ENCODE data around the gene CYP2C8. TPM values are rescaled to one million over a fixed set of nuclear protein-coding genes. Genes with fewer than 3 reads are reported as not detected.

CYP2C8 gene
- total RNA-seq, 1 experiment from 2014 or later, result 0.81 TPM

DNA sequence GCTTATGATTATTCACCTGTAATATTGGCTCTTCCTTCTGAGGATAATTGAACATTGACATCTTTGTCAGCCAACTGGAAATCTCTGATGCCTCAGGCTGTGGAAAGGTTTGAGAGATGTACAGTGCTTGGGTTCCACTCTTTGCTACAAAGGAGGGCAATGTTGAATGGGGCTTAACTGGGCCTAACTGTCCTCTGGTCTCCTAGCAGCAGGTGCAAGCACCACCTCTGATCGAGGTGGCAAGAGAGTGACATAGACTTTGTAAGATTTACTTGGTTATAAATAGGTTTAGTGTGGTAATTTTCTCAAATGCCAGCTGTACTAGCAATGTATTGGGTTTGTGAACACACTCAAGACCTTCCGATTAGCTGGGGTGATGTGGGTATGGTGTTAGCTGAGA, 21.1 kb downstream of the CYP2C8 start (continued):
- TF ChIP-seq, protein P1, sequence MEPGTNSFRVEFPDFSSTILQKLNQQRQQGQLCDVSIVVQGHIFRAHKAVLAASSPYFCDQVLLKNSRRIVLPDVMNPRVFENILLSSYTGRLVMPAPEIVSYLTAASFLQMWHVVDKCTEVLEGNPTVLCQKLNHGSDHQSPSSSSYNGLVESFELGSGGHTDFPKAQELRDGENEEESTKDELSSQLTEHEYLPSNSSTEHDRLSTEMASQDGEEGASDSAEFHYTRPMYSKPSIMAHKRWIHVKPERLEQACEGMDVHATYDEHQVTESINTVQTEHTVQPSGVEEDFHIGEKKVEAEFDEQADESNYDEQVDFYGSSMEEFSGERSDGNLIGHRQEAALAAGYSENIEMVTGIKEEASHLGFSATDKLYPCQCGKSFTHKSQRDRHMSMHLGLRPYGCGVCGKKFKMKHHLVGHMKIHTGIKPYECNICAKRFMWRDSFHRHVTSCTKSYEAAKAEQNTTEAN (CRISPR knock-in tag; IDR thresholded peaks at IDR 0.05), result no peak
- TF ChIP-seq KAT7 (CRISPR knock-in tag; IDR thresholded peaks at IDR 0.05; ENCODE audit: borderline replicate concordance) (no peak), EMX1 (CRISPR knock-in tag; IDR thresholded peaks at IDR 0.05) (no peak)
- TF ChIP-seq, protein P2, sequence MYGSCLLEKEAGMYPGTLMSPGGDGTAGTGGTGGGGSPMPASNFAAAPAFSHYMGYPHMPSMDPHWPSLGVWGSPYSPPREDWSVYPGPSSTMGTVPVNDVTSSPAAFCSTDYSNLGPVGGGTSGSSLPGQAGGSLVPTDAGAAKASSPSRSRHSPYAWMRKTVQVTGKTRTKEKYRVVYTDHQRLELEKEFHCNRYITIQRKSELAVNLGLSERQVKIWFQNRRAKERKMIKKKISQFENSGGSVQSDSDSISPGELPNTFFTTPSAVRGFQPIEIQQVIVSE (CRISPR knock-in tag; IDR thresholded peaks at IDR 0.05; ENCODE audit: borderline replicate concordance), result no peak

DNA sequence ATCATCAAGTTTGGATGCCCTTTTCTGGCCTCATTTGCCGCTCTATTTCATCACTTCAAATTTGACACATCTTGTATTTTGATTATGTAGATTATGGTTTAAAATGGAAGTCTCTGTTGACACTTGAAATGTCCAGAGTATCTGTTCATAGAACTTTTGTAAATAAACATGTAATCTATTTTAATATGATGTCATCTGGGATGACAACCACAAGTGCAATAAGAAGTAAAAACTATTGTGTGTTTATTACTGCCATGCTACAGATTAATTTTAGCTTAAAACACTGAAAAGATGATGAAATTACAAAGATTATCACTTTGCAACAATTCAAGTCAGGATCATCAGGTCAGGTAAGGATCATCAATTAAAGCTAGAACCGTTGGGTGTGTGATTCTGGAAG, 30.0 kb downstream of the CYP2C8 start:
- CTCF ChIA-PET, result no interaction called here
- no peak overlapping the region for H3K4me3 Mint-ChIP-seq
- TF ChIP-seq, protein P3, sequence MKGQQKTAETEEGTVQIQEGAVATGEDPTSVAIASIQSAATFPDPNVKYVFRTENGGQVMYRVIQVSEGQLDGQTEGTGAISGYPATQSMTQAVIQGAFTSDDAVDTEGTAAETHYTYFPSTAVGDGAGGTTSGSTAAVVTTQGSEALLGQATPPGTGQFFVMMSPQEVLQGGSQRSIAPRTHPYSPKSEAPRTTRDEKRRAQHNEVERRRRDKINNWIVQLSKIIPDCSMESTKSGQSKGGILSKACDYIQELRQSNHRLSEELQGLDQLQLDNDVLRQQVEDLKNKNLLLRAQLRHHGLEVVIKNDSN (CRISPR knock-in tag; IDR thresholded peaks at IDR 0.05), result no peak
- TF ChIP-seq, protein P2 (CRISPR knock-in tag; IDR thresholded peaks at IDR 0.05; ENCODE audit: borderline replicate concordance), result no peak
- TF ChIP-seq TEAD4 (CRISPR knock-in tag; IDR thresholded peaks at IDR 0.05) (no peak), OVOL2 (CRISPR knock-in tag; IDR thresholded peaks at IDR 0.05; ENCODE audit: borderline replicate concordance) (no peak)

DNA sequence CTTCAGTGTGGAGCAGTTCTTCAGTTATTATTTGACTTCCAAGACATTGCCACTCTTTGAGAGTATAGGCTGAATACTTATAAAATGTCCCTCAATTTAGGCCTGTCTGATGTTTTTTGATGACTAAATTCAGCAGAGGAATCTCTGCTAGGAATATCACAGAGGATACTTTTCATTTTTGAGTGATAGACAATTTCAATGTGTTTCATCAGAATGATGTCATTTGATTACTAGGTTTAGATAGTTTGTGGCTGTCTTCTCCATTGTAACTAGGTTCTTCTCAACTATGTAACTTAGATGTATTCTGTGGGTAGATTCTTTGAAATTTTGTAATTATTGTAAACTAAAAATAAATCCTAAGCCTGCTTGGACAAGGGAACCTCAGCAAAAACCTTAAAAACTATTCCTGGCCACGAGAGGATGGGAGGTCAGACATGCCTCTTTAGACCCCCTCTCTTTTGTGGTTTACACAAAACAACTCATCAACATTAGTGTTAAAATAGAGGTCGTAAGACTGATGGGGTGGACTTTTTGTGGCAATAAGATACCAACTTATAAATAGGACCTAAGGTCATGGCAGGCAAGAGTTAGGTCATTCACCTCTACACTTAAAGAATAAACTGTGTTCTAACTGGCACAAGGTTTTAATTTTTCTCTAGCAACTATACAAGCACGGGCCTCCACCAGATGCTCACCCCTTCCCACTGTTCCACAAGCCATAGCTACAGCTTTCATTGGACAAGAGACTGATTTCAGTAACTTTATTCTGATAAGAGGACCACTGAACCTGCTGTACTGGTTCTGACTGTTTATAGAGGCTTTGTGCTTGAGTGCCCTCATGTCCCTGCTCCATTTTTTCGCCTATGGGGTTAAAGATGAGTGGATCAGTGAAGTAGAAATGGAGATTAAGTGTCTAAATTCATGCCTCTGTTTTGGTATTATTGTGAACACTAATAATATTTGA, 33.7 kb downstream of the CYP2C8 start:
- Mint-ChIP-seq H3K4me3 (no peak overlapping the region), H3K27me3 (ENCODE audit: low read depth) (no peaks in the 10 kb centered on the region), H3K36me3 (no peaks in the 10 kb centered on the region), H3K9me3 (no peaks in the 10 kb centered on the region), H3K27ac (no peak overlapping the region), H3K4me1 (peaks cover 2% of the 10 kb centered on the region; the same call in 1 of the 2 replicates)
- ATAC-seq, result no peak
- ChIA-PET POLR2A (interaction anchor here (0.6 kb wide), 1 partner anchor 43 kb away, joined by 3 read pairs; no protein-coding TSS in a partner anchor), CTCF (no interaction called here)
- DNase-seq (ENCODE audit: low spot score), result no peak
- TF ChIP-seq MXD4 (CRISPR knock-in tag; IDR thresholded peaks at IDR 0.05; ENCODE audit: borderline replicate concordance) (no peak), ZNF423 (CRISPR knock-in tag; IDR thresholded peaks at IDR 0.05) (no peak), ZNF219 (CRISPR knock-in tag; IDR thresholded peaks at IDR 0.05; ENCODE audit: borderline replicate concordance) (no peak), FOXP1 (CRISPR knock-in tag; IDR thresholded peaks at IDR 0.05; ENCODE audit: borderline replicate concordance) (no peak), ELF4 (CRISPR knock-in tag; IDR thresholded peaks at IDR 0.05; ENCODE audit: low read depth) (no peak), ATF1 (CRISPR knock-in tag; IDR thresholded peaks at IDR 0.05) (no peak), ETV6 (CRISPR knock-in tag; IDR thresholded peaks at IDR 0.05) (no peak), ZNF396 (CRISPR knock-in tag; IDR thresholded peaks at IDR 0.05; ENCODE audit: borderline replicate concordance) (no peak)
- TF ChIP-seq, protein P4, sequence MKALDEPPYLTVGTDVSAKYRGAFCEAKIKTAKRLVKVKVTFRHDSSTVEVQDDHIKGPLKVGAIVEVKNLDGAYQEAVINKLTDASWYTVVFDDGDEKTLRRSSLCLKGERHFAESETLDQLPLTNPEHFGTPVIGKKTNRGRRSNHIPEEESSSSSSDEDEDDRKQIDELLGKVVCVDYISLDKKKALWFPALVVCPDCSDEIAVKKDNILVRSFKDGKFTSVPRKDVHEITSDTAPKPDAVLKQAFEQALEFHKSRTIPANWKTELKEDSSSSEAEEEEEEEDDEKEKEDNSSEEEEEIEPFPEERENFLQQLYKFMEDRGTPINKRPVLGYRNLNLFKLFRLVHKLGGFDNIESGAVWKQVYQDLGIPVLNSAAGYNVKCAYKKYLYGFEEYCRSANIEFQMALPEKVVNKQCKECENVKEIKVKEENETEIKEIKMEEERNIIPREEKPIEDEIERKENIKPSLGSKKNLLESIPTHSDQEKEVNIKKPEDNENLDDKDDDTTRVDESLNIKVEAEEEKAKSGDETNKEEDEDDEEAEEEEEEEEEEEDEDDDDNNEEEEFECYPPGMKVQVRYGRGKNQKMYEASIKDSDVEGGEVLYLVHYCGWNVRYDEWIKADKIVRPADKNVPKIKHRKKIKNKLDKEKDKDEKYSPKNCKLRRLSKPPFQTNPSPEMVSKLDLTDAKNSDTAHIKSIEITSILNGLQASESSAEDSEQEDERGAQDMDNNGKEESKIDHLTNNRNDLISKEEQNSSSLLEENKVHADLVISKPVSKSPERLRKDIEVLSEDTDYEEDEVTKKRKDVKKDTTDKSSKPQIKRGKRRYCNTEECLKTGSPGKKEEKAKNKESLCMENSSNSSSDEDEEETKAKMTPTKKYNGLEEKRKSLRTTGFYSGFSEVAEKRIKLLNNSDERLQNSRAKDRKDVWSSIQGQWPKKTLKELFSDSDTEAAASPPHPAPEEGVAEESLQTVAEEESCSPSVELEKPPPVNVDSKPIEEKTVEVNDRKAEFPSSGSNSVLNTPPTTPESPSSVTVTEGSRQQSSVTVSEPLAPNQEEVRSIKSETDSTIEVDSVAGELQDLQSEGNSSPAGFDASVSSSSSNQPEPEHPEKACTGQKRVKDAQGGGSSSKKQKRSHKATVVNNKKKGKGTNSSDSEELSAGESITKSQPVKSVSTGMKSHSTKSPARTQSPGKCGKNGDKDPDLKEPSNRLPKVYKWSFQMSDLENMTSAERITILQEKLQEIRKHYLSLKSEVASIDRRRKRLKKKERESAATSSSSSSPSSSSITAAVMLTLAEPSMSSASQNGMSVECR (CRISPR knock-in tag; IDR thresholded peaks at IDR 0.05; ENCODE audit: borderline replicate concordance), result no peak
- TF ChIP-seq, protein P5, sequence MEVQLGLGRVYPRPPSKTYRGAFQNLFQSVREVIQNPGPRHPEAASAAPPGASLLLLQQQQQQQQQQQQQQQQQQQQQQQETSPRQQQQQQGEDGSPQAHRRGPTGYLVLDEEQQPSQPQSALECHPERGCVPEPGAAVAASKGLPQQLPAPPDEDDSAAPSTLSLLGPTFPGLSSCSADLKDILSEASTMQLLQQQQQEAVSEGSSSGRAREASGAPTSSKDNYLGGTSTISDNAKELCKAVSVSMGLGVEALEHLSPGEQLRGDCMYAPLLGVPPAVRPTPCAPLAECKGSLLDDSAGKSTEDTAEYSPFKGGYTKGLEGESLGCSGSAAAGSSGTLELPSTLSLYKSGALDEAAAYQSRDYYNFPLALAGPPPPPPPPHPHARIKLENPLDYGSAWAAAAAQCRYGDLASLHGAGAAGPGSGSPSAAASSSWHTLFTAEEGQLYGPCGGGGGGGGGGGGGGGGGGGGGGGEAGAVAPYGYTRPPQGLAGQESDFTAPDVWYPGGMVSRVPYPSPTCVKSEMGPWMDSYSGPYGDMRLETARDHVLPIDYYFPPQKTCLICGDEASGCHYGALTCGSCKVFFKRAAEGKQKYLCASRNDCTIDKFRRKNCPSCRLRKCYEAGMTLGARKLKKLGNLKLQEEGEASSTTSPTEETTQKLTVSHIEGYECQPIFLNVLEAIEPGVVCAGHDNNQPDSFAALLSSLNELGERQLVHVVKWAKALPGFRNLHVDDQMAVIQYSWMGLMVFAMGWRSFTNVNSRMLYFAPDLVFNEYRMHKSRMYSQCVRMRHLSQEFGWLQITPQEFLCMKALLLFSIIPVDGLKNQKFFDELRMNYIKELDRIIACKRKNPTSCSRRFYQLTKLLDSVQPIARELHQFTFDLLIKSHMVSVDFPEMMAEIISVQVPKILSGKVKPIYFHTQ (CRISPR knock-in tag; IDR thresholded peaks at IDR 0.05), result no peak
- TF ChIP-seq, protein P6, sequence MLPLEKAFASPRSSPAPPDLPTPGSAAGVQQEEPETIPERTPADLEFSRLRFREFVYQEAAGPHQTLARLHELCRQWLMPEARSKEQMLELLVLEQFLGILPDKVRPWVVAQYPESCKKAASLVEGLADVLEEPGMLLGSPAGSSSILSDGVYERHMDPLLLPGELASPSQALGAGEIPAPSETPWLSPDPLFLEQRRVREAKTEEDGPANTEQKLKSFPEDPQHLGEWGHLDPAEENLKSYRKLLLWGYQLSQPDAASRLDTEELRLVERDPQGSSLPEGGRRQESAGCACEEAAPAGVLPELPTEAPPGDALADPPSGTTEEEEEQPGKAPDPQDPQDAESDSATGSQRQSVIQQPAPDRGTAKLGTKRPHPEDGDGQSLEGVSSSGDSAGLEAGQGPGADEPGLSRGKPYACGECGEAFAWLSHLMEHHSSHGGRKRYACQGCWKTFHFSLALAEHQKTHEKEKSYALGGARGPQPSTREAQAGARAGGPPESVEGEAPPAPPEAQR (CRISPR knock-in tag; IDR thresholded peaks at IDR 0.05), result no peak

More for the DNA sequence above, 30.0 kb downstream of the CYP2C8 start:
- ATAC-seq (no peak), DNase-seq (ENCODE audit: low spot score) (no peak)
- H3K36me3 Mint-ChIP-seq, result no peaks in the 10 kb centered on the region
- H3K27ac Mint-ChIP-seq, result no peak overlapping the region
- no peaks in the 10 kb centered on the region for H3K9me3 Mint-ChIP-seq
- peaks cover 2% of the 10 kb centered on the region; the same call in 1 of the 2 replicates for H3K4me1 Mint-ChIP-seq
- no peaks in the 10 kb centered on the region for H3K27me3 Mint-ChIP-seq (ENCODE audit: low read depth)
- POLR2A ChIA-PET, result no interaction called here

All from WTC11 (cell line).